ENCODE measurements around the gene THEMIS2. TPM values are rescaled to one million over a fixed set of nuclear protein-coding genes. Genes with fewer than 3 reads are reported as not detected.

The THEMIS2 gene
- total and polyA plus RNA-seq, 2 of the 13 experiments (the other 11 are each of a cell fraction or from before 2014, with no cell fraction given) = 0.38 to 1.5 TPM

DNA sequence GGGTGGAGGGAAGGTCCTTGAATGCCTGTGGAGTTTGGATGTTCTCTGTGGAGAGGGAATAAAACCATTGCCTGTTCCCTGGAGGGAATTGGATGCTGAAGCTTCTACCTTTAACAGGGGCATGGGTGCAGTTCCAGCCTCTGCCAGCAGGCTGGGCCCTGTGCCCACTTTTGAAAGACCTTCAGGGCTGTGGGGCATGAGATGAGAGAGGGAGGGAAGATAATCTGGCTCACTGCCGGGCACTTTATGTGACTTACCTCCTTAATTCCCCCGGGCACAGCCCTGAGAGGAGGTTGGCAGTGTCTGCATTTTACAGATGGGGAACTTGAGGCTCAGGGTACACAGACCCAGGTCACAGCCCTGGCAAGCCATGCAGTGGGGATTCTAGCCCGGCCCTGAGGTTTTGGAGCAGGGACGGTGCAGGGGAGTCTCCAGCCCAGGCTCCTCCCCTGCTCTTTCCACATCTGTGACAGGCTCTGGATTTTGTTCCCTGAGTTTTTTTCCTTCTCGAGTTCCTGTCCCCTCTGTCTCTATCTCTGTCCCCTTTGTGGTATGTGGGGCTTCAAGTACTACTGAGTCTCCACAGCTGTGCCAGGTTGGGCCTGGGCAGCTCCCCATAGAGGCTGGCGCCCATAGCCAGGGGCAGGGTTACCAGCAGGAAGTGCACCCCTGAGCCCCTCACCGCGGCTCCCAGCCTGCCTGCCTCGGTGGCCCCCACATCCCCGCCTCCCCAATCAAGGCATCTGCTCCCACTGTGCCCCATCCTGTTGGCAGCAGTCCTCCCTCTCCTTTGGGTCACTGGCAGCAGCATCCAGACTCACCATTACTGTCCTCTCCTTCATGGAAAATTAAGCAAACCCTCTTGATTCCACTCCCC, 14.0 kb upstream of the THEMIS2 start (continued):
- TF ChIP-seq, protein P1, sequence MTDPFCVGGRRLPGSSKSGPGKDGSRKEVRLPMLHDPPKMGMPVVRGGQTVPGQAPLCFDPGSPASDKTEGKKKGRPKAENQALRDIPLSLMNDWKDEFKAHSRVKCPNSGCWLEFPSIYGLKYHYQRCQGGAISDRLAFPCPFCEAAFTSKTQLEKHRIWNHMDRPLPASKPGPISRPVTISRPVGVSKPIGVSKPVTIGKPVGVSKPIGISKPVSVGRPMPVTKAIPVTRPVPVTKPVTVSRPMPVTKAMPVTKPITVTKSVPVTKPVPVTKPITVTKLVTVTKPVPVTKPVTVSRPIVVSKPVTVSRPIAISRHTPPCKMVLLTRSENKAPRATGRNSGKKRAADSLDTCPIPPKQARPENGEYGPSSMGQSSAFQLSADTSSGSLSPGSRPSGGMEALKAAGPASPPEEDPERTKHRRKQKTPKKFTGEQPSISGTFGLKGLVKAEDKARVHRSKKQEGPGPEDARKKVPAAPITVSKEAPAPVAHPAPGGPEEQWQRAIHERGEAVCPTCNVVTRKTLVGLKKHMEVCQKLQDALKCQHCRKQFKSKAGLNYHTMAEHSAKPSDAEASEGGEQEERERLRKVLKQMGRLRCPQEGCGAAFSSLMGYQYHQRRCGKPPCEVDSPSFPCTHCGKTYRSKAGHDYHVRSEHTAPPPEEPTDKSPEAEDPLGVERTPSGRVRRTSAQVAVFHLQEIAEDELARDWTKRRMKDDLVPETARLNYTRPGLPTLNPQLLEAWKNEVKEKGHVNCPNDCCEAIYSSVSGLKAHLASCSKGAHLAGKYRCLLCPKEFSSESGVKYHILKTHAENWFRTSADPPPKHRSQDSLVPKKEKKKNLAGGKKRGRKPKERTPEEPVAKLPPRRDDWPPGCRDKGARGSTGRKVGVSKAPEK (CRISPR knock-in tag; IDR thresholded peaks at IDR 0.05; ENCODE audit: borderline replicate concordance) = no peak
- TF ChIP-seq KLF12 (CRISPR knock-in tag; IDR thresholded peaks at IDR 0.05; ENCODE audit: borderline replicate concordance) (no peak), ZNF354B (CRISPR knock-in tag; IDR thresholded peaks at IDR 0.05) (no peak), GATAD2A (CRISPR knock-in tag; IDR thresholded peaks at IDR 0.05) (peak; percentile 48), ZNF775 (CRISPR knock-in tag; IDR thresholded peaks at IDR 0.05; ENCODE audit: borderline replicate concordance) (no peak), ATF7-NPFF (CRISPR knock-in tag; IDR thresholded peaks at IDR 0.05; ENCODE audit: low read depth) (no peak), RFXAP (CRISPR knock-in tag; IDR thresholded peaks at IDR 0.05; ENCODE audit: borderline replicate concordance) (0 out of 2 replicates have a peak, but pooled peaks have one; percentile 36), ZBTB20 (CRISPR knock-in tag; IDR thresholded peaks at IDR 0.05; ENCODE audit: borderline replicate concordance, low read depth) (no peak), SOX6 (IDR thresholded peaks at IDR 0.05) (no peak), SOX6 (CRISPR knock-in tag; IDR thresholded peaks at IDR 0.05) (no peak), HES4 (CRISPR knock-in tag; IDR thresholded peaks at IDR 0.05; ENCODE audit: borderline replicate concordance) (no peak), TOE1 (CRISPR knock-in tag; IDR thresholded peaks at IDR 0.05) (no peak), ARID2 (CRISPR knock-in tag; IDR thresholded peaks at IDR 0.05; ENCODE audit: borderline replicate concordance) (no peak), ZNF432 (CRISPR knock-in tag; IDR thresholded peaks at IDR 0.05; ENCODE audit: borderline replicate concordance) (no peak), ZNF737 (CRISPR knock-in tag; IDR thresholded peaks at IDR 0.05; ENCODE audit: borderline replicate concordance) (no peak), ZNF253 (CRISPR knock-in tag; IDR thresholded peaks at IDR 0.05; ENCODE audit: borderline replicate concordance) (no peak), ZNF556 (CRISPR knock-in tag; IDR thresholded peaks at IDR 0.05; ENCODE audit: borderline replicate concordance) (no peak), NR2C2 (CRISPR knock-in tag; IDR thresholded peaks at IDR 0.05; ENCODE audit: borderline replicate concordance) (no peak)
- TF ChIP-seq, protein P2, sequence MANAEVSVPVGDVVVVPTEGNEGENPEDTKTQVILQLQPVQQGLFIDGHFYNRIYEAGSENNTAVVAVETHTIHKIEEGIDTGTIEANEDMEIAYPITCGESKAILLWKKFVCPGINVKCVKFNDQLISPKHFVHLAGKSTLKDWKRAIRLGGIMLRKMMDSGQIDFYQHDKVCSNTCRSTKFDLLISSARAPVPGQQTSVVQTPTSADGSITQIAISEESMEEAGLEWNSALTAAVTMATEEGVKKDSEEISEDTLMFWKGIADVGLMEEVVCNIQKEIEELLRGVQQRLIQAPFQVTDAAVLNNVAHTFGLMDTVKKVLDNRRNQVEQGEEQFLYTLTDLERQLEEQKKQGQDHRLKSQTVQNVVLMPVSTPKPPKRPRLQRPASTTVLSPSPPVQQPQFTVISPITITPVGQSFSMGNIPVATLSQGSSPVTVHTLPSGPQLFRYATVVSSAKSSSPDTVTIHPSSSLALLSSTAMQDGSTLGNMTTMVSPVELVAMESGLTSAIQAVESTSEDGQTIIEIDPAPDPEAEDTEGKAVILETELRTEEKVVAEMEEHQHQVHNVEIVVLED (CRISPR knock-in tag; IDR thresholded peaks at IDR 0.05; ENCODE audit: borderline replicate concordance) = no peak
- TF ChIP-seq, protein P3, sequence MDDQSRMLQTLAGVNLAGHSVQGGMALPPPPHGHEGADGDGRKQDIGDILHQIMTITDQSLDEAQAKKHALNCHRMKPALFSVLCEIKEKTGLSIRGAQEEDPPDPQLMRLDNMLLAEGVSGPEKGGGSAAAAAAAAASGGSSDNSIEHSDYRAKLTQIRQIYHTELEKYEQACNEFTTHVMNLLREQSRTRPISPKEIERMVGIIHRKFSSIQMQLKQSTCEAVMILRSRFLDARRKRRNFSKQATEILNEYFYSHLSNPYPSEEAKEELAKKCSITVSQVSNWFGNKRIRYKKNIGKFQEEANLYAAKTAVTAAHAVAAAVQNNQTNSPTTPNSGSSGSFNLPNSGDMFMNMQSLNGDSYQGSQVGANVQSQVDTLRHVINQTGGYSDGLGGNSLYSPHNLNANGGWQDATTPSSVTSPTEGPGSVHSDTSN (CRISPR knock-in tag; IDR thresholded peaks at IDR 0.05; ENCODE audit: borderline replicate concordance) = no peak

All from HepG2 (cell line).